Ascending aorta (tissue), 2 donors: ENCODE measurements around the gene RNF213. TPM values are rescaled to one million over a fixed set of nuclear protein-coding genes. Genes with fewer than 3 reads are reported as not detected.

Experiments used
- DNase-seq, 2 donors: peaks; one replicate each; pipeline ENCODE4 v3.0.0-alpha.2; 2019; ENCODE audit warnings: low spot score in 2 of 2
- H3K27ac ChIP-seq, 2 donors: fragments of 200-600 bp; sonication (generic); one replicate each; pipeline ENCODE4 v1.5.1; 2016 to 2017; ENCODE audit warnings: mild to moderate bottlenecking in 1 of 2
- H3K27me3 ChIP-seq: fragments of 200-600 bp; sonication (generic); one replicate; pipeline ENCODE4 v1.5.1; 2017
- H3K36me3 ChIP-seq, 2 donors: fragments of 200-600 bp; sonication (generic); one replicate each; pipeline ENCODE4 v1.5.1; 2016
- H3K4me1 ChIP-seq, 2 donors: fragments of 200-600 bp; sonication (generic); one replicate each; pipeline ENCODE4 v1.5.1; 2016 to 2017; ENCODE audit warnings: mild to moderate bottlenecking in 1 of 2
- H3K4me3 ChIP-seq, 2 donors: fragments of 200-600 bp; sonication (generic); one replicate each; pipeline ENCODE4 v1.5.1; 2016 to 2017; ENCODE audit warnings: mild to moderate bottlenecking in 1 of 2
- H3K9me3 ChIP-seq, 2 donors: fragments of 200-600 bp; sonication (generic); one replicate each; pipeline ENCODE4 v1.5.1; 2016
- intact Hi-C: fragments of 100-400 bp; cut with DNase I; formaldehyde crosslinking; loops from one replicate; pipeline ENCODE4 v1.15.1; 2023
- total RNA-seq: library from RNA; depleted of rRNA; stranded (reverse); fragments of >200 nt; gene quantifications from one replicate; pipeline ENCODE4 v1.1.0, GENCODE V29; 2016
- TF ChIP-seq, protein P1 (sequence below), 3 experiments: fragments of 200-600 bp in 2 of 3; fragments of 450-650 bp in 1 of 3; sonication (generic) in 2 of 3; IDR thresholded peaks; one replicate each; pipeline ENCODE4 v1.5.1; 2016 to 2019; ENCODE audit warnings: antibody characterized with exemption in 3 of 3, mild to moderate bottlenecking in 1 of 3, moderate library complexity in 1 of 3

RNF213 gene
- total RNA-seq, 1 donor from 2014 or later: 155 TPM

DNA sequence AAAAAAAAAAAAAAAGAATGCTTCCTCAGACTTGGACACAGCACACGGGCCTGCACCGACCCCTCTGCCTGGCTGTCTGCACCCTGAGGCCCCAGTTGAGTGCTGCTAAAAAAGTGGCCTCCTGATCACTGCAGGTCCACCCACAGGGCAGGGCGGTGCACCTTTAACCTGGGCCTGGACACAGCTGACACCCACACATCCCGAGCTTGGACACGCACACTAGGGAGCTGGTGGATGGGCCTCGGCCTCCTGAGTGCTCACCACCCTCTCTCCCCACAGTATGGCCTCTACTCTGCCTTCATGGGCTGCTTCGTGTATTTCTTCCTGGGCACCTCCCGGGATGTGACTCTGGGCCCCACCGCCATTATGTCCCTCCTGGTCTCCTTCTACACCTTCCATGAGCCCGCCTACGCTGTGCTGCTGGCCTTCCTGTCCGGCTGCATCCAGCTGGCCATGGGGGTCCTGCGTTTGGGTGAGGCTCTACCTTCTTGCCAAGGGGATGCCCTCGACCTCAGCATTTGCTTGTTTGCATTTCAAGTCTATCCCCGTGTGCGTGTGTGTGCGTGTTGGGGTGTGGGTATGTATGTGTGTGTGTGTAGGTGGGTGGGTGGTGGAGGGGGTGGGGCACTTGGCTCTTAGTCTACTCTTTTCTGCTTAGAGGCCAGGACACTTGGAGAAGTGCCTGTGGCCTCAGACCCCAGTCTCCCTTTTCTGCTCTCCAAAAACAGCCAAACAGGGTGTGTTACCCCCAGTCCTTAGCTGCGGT lies 38.1 kb upstream of the RNF213 start:
- TF ChIP-seq, protein P1, sequence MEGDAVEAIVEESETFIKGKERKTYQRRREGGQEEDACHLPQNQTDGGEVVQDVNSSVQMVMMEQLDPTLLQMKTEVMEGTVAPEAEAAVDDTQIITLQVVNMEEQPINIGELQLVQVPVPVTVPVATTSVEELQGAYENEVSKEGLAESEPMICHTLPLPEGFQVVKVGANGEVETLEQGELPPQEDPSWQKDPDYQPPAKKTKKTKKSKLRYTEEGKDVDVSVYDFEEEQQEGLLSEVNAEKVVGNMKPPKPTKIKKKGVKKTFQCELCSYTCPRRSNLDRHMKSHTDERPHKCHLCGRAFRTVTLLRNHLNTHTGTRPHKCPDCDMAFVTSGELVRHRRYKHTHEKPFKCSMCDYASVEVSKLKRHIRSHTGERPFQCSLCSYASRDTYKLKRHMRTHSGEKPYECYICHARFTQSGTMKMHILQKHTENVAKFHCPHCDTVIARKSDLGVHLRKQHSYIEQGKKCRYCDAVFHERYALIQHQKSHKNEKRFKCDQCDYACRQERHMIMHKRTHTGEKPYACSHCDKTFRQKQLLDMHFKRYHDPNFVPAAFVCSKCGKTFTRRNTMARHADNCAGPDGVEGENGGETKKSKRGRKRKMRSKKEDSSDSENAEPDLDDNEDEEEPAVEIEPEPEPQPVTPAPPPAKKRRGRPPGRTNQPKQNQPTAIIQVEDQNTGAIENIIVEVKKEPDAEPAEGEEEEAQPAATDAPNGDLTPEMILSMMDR (IDR thresholded peaks at IDR 0.05): no peak

GRCh38 chr17:80223142-80223815 lies 37.4 kb upstream of the RNF213 start:
- no peaks in the 10 kb centered on the region for H3K9me3 ChIP-seq
- no peak overlapping the region for H3K27ac ChIP-seq
- TF ChIP-seq, protein P1 (IDR thresholded peaks at IDR 0.05): no peak
- H3K36me3 ChIP-seq: peaks cover 8 to 14% of the 10 kb centered on the region in 2 donors
- intact Hi-C loops: loop anchor here (5.0 kb wide), 1 partner anchor 76 kb away; the partner anchor contains the start of gene EIF4A3
- peaks cover 3 to 9% of the 10 kb centered on the region in 2 donors for H3K4me1 ChIP-seq
- H3K27me3 ChIP-seq: no peaks in the 10 kb centered on the region
- no peak for DNase-seq
- no peak overlapping the region for H3K4me3 ChIP-seq

More for the DNA sequence above, 38.1 kb upstream of the RNF213 start:
- H3K4me1 ChIP-seq: peaks cover 3 to 9% of the 10 kb centered on the region in 2 donors
- H3K9me3 ChIP-seq: no peaks in the 10 kb centered on the region
- no peak overlapping the region for H3K4me3 ChIP-seq
- peaks cover 7 to 8% of the 10 kb centered on the region in 2 donors for H3K36me3 ChIP-seq
- no peak for DNase-seq
- H3K27me3 ChIP-seq: no peaks in the 10 kb centered on the region
- no peak overlapping the region for H3K27ac ChIP-seq
- intact Hi-C loops: loop anchor here (5.0 kb wide), 1 partner anchor 75 kb away; the partner anchor contains the start of gene EIF4A3

DNA sequence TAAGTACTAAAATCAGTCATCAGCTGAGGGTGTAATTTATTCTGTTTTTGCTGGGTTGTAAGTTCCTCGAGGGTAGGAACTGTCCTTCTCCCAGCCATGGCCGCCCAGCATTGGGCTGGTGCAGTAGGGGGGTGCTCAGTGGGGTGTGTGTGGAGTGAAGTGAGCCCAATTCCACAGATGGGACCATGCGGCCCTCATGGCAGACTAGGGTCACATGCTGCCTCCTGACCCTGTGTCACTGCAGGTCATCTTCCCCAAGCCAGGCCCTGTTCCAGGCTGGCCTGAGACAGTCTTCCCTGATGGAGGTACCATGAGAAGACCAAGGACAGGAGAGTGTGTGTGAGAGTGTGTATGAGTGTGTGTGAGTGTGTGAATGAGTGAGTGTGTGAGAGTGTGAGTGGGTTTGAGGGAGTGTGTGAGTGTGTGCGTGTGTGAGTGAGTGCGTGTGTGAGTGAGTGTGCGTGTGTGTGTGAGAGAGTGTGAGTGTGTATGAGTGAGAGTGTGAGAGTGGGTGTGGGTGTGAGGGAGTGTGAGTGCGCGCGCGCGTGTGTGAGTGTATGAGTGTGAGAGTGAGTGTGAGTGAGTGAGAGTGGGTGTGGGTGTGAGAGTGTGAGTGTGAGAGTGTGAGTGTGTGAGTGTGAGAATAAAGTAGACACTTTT lies 36.7 kb upstream of the RNF213 start:
- intact Hi-C loops: loop anchor here (5.0 kb wide), 1 partner anchor 77 kb away; the partner anchor contains the start of gene EIF4A3
- Histone ChIP-seq H3K27ac (no peak overlapping the region), H3K4me3 (no peak overlapping the region), H3K36me3 (peaks cover 12 to 21% of the 10 kb centered on the region in 2 donors), H3K9me3 (no peaks in the 10 kb centered on the region), H3K27me3 (no peaks in the 10 kb centered on the region), H3K4me1 (peaks cover 3 to 9% of the 10 kb centered on the region in 2 donors)
- no peak for DNase-seq
- TF ChIP-seq, protein P1 (IDR thresholded peaks at IDR 0.05): no peak

- H3K27ac ChIP-seq: no peak overlapping the region
- peaks cover 3 to 9% of the 10 kb centered on the region in 2 donors for H3K4me1 ChIP-seq
- no peak for DNase-seq
- peaks cover 12 to 25% of the 10 kb centered on the region in 2 donors for H3K36me3 ChIP-seq
- intact Hi-C loops: loop anchor here (5.0 kb wide), 1 partner anchor 77 kb away; the partner anchor contains the start of gene EIF4A3
- TF ChIP-seq, protein P1 (IDR thresholded peaks at IDR 0.05): no peak
- no peaks in the 10 kb centered on the region for H3K9me3 ChIP-seq
- H3K4me3 ChIP-seq: no peak overlapping the region
- no peaks in the 10 kb centered on the region for H3K27me3 ChIP-seq
Observed at GRCh38 chr17:80224683-80225082, 36.0 kb upstream of the RNF213 start.

- TF ChIP-seq, protein P1 (IDR thresholded peaks at IDR 0.05): no peak
- Histone ChIP-seq H3K9me3 (no peaks in the 10 kb centered on the region), H3K27me3 (no peaks in the 10 kb centered on the region), H3K4me3 (no peak overlapping the region), H3K27ac (no peak overlapping the region), H3K36me3 (peaks cover 12 to 30% of the 10 kb centered on the region in 2 donors), H3K4me1 (peaks cover 3 to 9% of the 10 kb centered on the region in 2 donors)
- intact Hi-C loops: no loop called here
- no peak for DNase-seq
Observed at GRCh38 chr17:80225230-80225629, 35.4 kb upstream of the RNF213 start.
